ENCODE results near the gene RAB40C. TPM values are rescaled to one million over a fixed set of nuclear protein-coding genes. Genes with fewer than 3 reads are reported as not detected.

Gene RAB40C
- total and polyA plus RNA-seq, 9 of the 15 experiments (the other 6 are each of a cell fraction or from before 2014, with no cell fraction given), result 0.17 to 23.4 (median 8.7) TPM

GRCh38 chr16:626787-627453 is 37.1 kb downstream of the RAB40C start (continued):
- TF ChIP-seq PATZ1 (CRISPR knock-in tag; IDR thresholded peaks at IDR 0.05; ENCODE audit: borderline replicate concordance) (no peak), LARP7 (IDR thresholded peaks at IDR 0.05) (no peak), ATF1 (CRISPR knock-in tag; IDR thresholded peaks at IDR 0.05) (no peak), ATF1 (tag; IDR thresholded peaks at IDR 0.05) (no peak), ELF4 (CRISPR knock-in tag; IDR thresholded peaks at IDR 0.05) (no peak), ZC3H4 (CRISPR knock-in tag; IDR thresholded peaks at IDR 0.05; ENCODE audit: borderline replicate concordance) (no peak), MCM2 (IDR thresholded peaks at IDR 0.05; ENCODE audit: low read depth) (no peak), CBX5 (IDR thresholded peaks at IDR 0.05; ENCODE audit: borderline replicate concordance, low read depth) (no peak), KDM5B (IDR thresholded peaks at IDR 0.05; ENCODE audit: insufficient replicate concordance, low read depth, low read length) (no peak), ZNF583 (CRISPR knock-in tag; IDR thresholded peaks at IDR 0.05) (no peak), ZNF764 (CRISPR knock-in tag; IDR thresholded peaks at IDR 0.05; ENCODE audit: low read depth) (no peak), HNRNPLL (IDR thresholded peaks at IDR 0.05; ENCODE audit: low read depth, low read length, poor library complexity, severe bottlenecking) (no peak), CCAR2 (IDR thresholded peaks at IDR 0.05; ENCODE audit: low read depth, low read length) (no peak), CHD7 (IDR thresholded peaks at IDR 0.05; ENCODE audit: low read depth, low read length) (no peak), ZNF217 (CRISPR knock-in tag; IDR thresholded peaks at IDR 0.05) (no peak), SMARCE1 (IDR thresholded peaks at IDR 0.05) (peak; percentile 85), ZNF75A (CRISPR knock-in tag; IDR thresholded peaks at IDR 0.05) (no peak), TAL1 (IDR thresholded peaks at IDR 0.05) (no peak)
